H9 (cell line): ENCODE measurements around the gene B4GALT1. TPM values are rescaled to one million over a fixed set of nuclear protein-coding genes. Genes with fewer than 3 reads are reported as not detected.

Source experiments
- DNase-seq: peaks from one replicate; pipeline ENCODE4 v3.0.0-alpha.2; 2017
- H2AFZ ChIP-seq: one replicate; pipeline ENCODE4 v1.6.1; 2013; ENCODE audit warnings: mild to moderate bottlenecking, low read length, control low read depth, moderate library complexity
- H2AK5ac ChIP-seq: 2 replicates; pipeline ENCODE4 v1.6.1; 2013; ENCODE audit warnings: low read length, control low read depth, mixed read lengths; ENCODE audit not compliant: insufficient read length
- H2BK120ac ChIP-seq: one replicate; pipeline ENCODE4 v1.6.1; 2013; ENCODE audit warnings: low read depth, mild to moderate bottlenecking, low read length, control low read depth, inconsistent platforms; ENCODE audit not compliant: poor library complexity, severe bottlenecking
- H2BK12ac ChIP-seq: 2 replicates; pipeline ENCODE4 v1.6.1; 2013; ENCODE audit warnings: low read length, control low read depth, mixed read lengths, low read depth; ENCODE audit not compliant: insufficient read length
- H2BK15ac ChIP-seq: 2 replicates; pipeline ENCODE4 v1.6.1; 2013; ENCODE audit warnings: low read depth, low read length, control low read depth
- H2BK20ac ChIP-seq: one replicate; pipeline ENCODE4 v1.6.1; 2013; ENCODE audit warnings: low read depth, mild to moderate bottlenecking, low read length, control low read depth, inconsistent platforms; ENCODE audit not compliant: poor library complexity, severe bottlenecking
- H2BK5ac ChIP-seq: 2 replicates; pipeline ENCODE4 v1.6.1; 2013; ENCODE audit warnings: low read length, control low read depth, mixed read lengths; ENCODE audit not compliant: insufficient read length
- H3K14ac ChIP-seq: 2 replicates; pipeline ENCODE4 v1.6.1; 2013; ENCODE audit warnings: low read length, control low read depth; ENCODE audit not compliant: insufficient read depth
- H3K18ac ChIP-seq: 2 replicates; pipeline ENCODE4 v1.6.1; 2013; ENCODE audit warnings: low read depth, mild to moderate bottlenecking, mixed read lengths, low read length, control low read depth; ENCODE audit not compliant: insufficient read length
- H3K23ac ChIP-seq: 2 replicates; pipeline ENCODE4 v1.6.1; 2013; ENCODE audit warnings: low read length, control low read depth, mixed read lengths, low read depth; ENCODE audit not compliant: insufficient read length
- H3K23me2 ChIP-seq: 2 replicates; pipeline ENCODE4 v1.6.1; 2013; ENCODE audit warnings: low read depth, mild to moderate bottlenecking, mixed read lengths, low read length, control low read depth; ENCODE audit not compliant: insufficient read length, poor library complexity, severe bottlenecking
- H3K27ac ChIP-seq: 2 replicates; pipeline ENCODE4 v1.5.1; 2013; ENCODE audit warnings: low read length, control low read depth, mixed read lengths, low read depth; ENCODE audit not compliant: insufficient read length
- H3K27me3 ChIP-seq: 2 replicates; pipeline ENCODE4 v1.6.1; 2013; ENCODE audit warnings: low read length, control low read depth, inconsistent platforms; ENCODE audit not compliant: insufficient read depth
- H3K4ac ChIP-seq: 2 replicates; pipeline ENCODE4 v1.6.1; 2013; ENCODE audit warnings: low read depth, mild to moderate bottlenecking, control low read depth, inconsistent platforms, low read length, moderate library complexity
- H3K4me1 ChIP-seq: 2 replicates; pipeline ENCODE4 v1.6.1; 2013; ENCODE audit warnings: low read length, control low read depth, inconsistent platforms; ENCODE audit not compliant: insufficient read depth
- H3K4me2 ChIP-seq: 2 replicates; pipeline ENCODE4 v1.6.1; 2013; ENCODE audit warnings: low read length, control low read depth, mixed read lengths; ENCODE audit not compliant: insufficient read length, insufficient read depth
- H3K56ac ChIP-seq: 2 replicates; pipeline ENCODE4 v1.6.1; 2013; ENCODE audit warnings: low read depth, mild to moderate bottlenecking, mixed read lengths, low read length, control low read depth; ENCODE audit not compliant: insufficient read length
- H3K79me1 ChIP-seq: 2 replicates; pipeline ENCODE4 v1.6.1; 2013; ENCODE audit warnings: low read depth, mild to moderate bottlenecking, moderate library complexity, low read length, control low read depth, inconsistent platforms; ENCODE audit not compliant: insufficient read depth, poor library complexity, severe bottlenecking
- H3K79me2 ChIP-seq: 2 replicates; pipeline ENCODE4 v1.6.1; 2013; ENCODE audit warnings: low read length, control low read depth, inconsistent platforms; ENCODE audit not compliant: insufficient read depth
- H3K9ac ChIP-seq: 2 replicates; pipeline ENCODE4 v1.6.1; 2013; ENCODE audit warnings: low read length, control low read depth, mixed read lengths; ENCODE audit not compliant: insufficient read length; ENCODE audit errors: extremely low read depth
- H3K9me3 ChIP-seq: one replicate; pipeline ENCODE4 v1.6.1; 2013; ENCODE audit warnings: low read depth, low read length, inconsistent platforms; ENCODE audit not compliant: control insufficient read depth
- H3T11ph ChIP-seq: one replicate; pipeline ENCODE4 v1.6.1; 2013; ENCODE audit warnings: mild to moderate bottlenecking, low read length, control low read depth, inconsistent platforms
- H4K20me1 ChIP-seq: one replicate; pipeline ENCODE4 v1.6.1; 2013; ENCODE audit not compliant: control insufficient read depth, insufficient read length, insufficient read depth
- H4K5ac ChIP-seq: 2 replicates; pipeline ENCODE4 v1.6.1; 2013; ENCODE audit warnings: low read depth, mild to moderate bottlenecking, mixed read lengths, low read length, control low read depth; ENCODE audit not compliant: insufficient read length
- H4K8ac ChIP-seq: replicated peaks from 2 replicates; pipeline ENCODE4 v1.6.1; 2013; ENCODE audit warnings: low read length, control low read depth, mixed read lengths, low read depth; ENCODE audit not compliant: insufficient read length
- H4K91ac ChIP-seq: 2 replicates; pipeline ENCODE4 v1.6.1; 2013; ENCODE audit warnings: low read depth, mild to moderate bottlenecking, moderate library complexity, mixed read lengths, low read length, control low read depth; ENCODE audit not compliant: insufficient read length
- H3K27ac Mint-ChIP-seq, 3 experiments: 2 replicates in 2 of 3; 3 replicates in 1 of 3; pipeline ENCODE4 v1.8.0; 2020 to 2021; ENCODE audit warnings: mixed read lengths in 3 of 3, mild to moderate bottlenecking in 1 of 3, moderate library complexity in 1 of 3
- H3K27me3 Mint-ChIP-seq: 2 replicates; pipeline ENCODE4 v1.8.0; 2021; ENCODE audit warnings: low read depth, mild to moderate bottlenecking, moderate library complexity, mixed read lengths
- H3K36me3 Mint-ChIP-seq, 3 experiments: 2 replicates in 2 of 3; 3 replicates in 1 of 3; pipeline ENCODE4 v1.8.0; 2020 to 2021; ENCODE audit warnings: low read depth in 3 of 3, mixed read lengths in 3 of 3; ENCODE audit not compliant: insufficient read depth in 1 of 3
- H3K4me1 Mint-ChIP-seq, 2 experiments: 2 replicates each; pipeline ENCODE4 v1.8.0; 2020; ENCODE audit warnings: mixed read lengths in 2 of 2
- H3K4me3 Mint-ChIP-seq, 2 experiments: 2 replicates in 1 of 2; 3 replicates in 1 of 2; pipeline ENCODE4 v1.8.0; 2020 to 2021; ENCODE audit warnings: mild to moderate bottlenecking in 2 of 2, mixed read lengths in 2 of 2, moderate library complexity in 1 of 2
- H3K9me3 Mint-ChIP-seq, 2 experiments: 2 replicates in 1 of 2; 3 replicates in 1 of 2; pipeline ENCODE4 v1.8.0; 2020; ENCODE audit warnings: mild to moderate bottlenecking in 2 of 2, mixed read lengths in 2 of 2, moderate library complexity in 1 of 2
- CTCF ChIP-seq: fragments of 200-600 bp; sonication (generic); conservative IDR thresholded peaks from 3 replicates; pipeline ENCODE4 v1.8.0; 2021; ENCODE audit warnings: antibody characterized with exemption, mild to moderate bottlenecking
- WGBS: extraction: QIAGEN DNeasy Blood & Tissue Kit; methylation state at CpG from one replicate; pipeline ENCODE4 v1.1.7; 2013; ENCODE audit warnings: missing lambda C conversion rate, low lambda C conversion rate, mixed read lengths; ENCODE audit not compliant: insufficient read length; ENCODE audit errors: extremely low coverage; 5-methylcytosine and 5-hydroxymethylcytosine counted together
- total RNA-seq: library from RNA; stranded (reverse); gene quantifications from 2 replicates; pipeline ENCODE4 v1.2.1, GENCODE V29; 2021

B4GALT1 gene
- total RNA-seq, 1 experiment from 2014 or later = 15.3 TPM

- Histone ChIP-seq H3K4me1 (no peaks in the 10 kb centered on the region; the same call in 1 of the 2 replicates), H3K79me2 (no peaks in the 10 kb centered on the region), H3K27me3 (no peaks in the 10 kb centered on the region; the same call in 1 of the 2 replicates), H3K9ac (no peak overlapping the region), H3K18ac (no peak overlapping the region), H3T11ph (no peak overlapping the region), H4K91ac (no peak overlapping the region), H2BK5ac (no peak overlapping the region), H2AFZ (no peak overlapping the region), H2BK15ac (no peak overlapping the region), H2BK120ac (no peak overlapping the region), H3K23me2 (peaks cover 15% of the 10 kb centered on the region), H3K23ac (no peak overlapping the region), H3K27ac (no peak overlapping the region), H4K8ac (no peak overlapping the region), H3K79me1 (no peaks in the 10 kb centered on the region), H3K14ac (no peak overlapping the region), H4K5ac (no peak overlapping the region), H2BK20ac (no peak overlapping the region), H3K56ac (no peak overlapping the region), H4K20me1 (no peaks in the 10 kb centered on the region), H3K4ac (no peak overlapping the region), H2AK5ac (no peak overlapping the region), H3K9me3 (no peaks in the 10 kb centered on the region), H2BK12ac (no peak overlapping the region), H3K4me2 (no peak overlapping the region)
- H3K4me3 Mint-ChIP-seq = no peak overlapping the region; a peak in 1 of 5 replicates
- H3K9me3 Mint-ChIP-seq = no peaks in the 10 kb centered on the region
- H3K4me1 Mint-ChIP-seq = peaks cover 16 to 20% of the 10 kb centered on the region in 2 experiments
- H3K27me3 Mint-ChIP-seq = peaks cover 37% of the 10 kb centered on the region
- DNase-seq = peak; percentile 75
- WGBS = no CpG with 5 or more reads among the region's 11 CpGs
- TF ChIP-seq CTCF = peak; percentile 59
- H3K27ac Mint-ChIP-seq = no peak overlapping the region
- H3K36me3 Mint-ChIP-seq = no peaks in the 10 kb centered on the region
These were observed 3.6 kb upstream of the B4GALT1 start for GRCh38 chr9:33170464-33171415.
